Endodermal cell (in vitro differentiated cells): Measurements from ENCODE around the gene EPHX1. TPM values are rescaled to one million over a fixed set of nuclear protein-coding genes. Genes with fewer than 3 reads are reported as not detected.

Source experiments
- DNase-seq: peaks from one replicate; pipeline ENCODE4 v3.0.0-alpha.2; 2017
- H3K27ac ChIP-seq: 2 replicates; pipeline ENCODE4 v1.5.1; 2013; ENCODE audit warnings: mild to moderate bottlenecking, low read depth, low read length, moderate library complexity
- H3K27me3 ChIP-seq: 2 replicates; pipeline ENCODE4 v1.6.1; 2013; ENCODE audit warnings: mild to moderate bottlenecking, low read length, moderate library complexity; ENCODE audit not compliant: insufficient read depth, control insufficient read depth, poor library complexity, severe bottlenecking
- H3K36me3 ChIP-seq: 2 replicates; pipeline ENCODE4 v1.7.0; 2013; ENCODE audit warnings: mild to moderate bottlenecking, low read length, moderate library complexity; ENCODE audit not compliant: control insufficient read depth, insufficient read depth
- H3K4me1 ChIP-seq: one replicate; pipeline ENCODE4 v1.7.0; 2013; ENCODE audit warnings: low read length; ENCODE audit not compliant: control insufficient read depth, insufficient read depth
- H3K4me3 ChIP-seq: 2 replicates; pipeline ENCODE4 v1.5.1; 2013; ENCODE audit warnings: mild to moderate bottlenecking, low read length, moderate library complexity
- H3K9ac ChIP-seq: 2 replicates; pipeline ENCODE4 v1.6.1; 2013; ENCODE audit warnings: mild to moderate bottlenecking, low read length, moderate library complexity; ENCODE audit not compliant: poor library complexity, severe bottlenecking; ENCODE audit errors: extremely low read depth
- H3K9me3 ChIP-seq: 2 replicates; pipeline ENCODE4 v1.6.1; 2013; ENCODE audit warnings: mild to moderate bottlenecking, low read length, moderate library complexity; ENCODE audit not compliant: control insufficient read depth
- H3K27ac Mint-ChIP-seq: 2 replicates; pipeline ENCODE4 v1.8.0; 2020; ENCODE audit warnings: mixed read lengths
- H3K27me3 Mint-ChIP-seq: 2 replicates; pipeline ENCODE4 v1.8.0; 2021; ENCODE audit warnings: mild to moderate bottlenecking, mixed read lengths; ENCODE audit not compliant: insufficient read depth
- H3K36me3 Mint-ChIP-seq: 2 replicates; pipeline ENCODE4 v1.8.0; 2020; ENCODE audit warnings: low read depth, mixed read lengths
- H3K4me1 Mint-ChIP-seq: 2 replicates; pipeline ENCODE4 v1.8.0; 2020; ENCODE audit warnings: mixed read lengths
- H3K4me3 Mint-ChIP-seq: 2 replicates; pipeline ENCODE4 v1.8.0; 2020; ENCODE audit warnings: mild to moderate bottlenecking, moderate library complexity, mixed read lengths
- H3K9me3 Mint-ChIP-seq: 2 replicates; pipeline ENCODE4 v1.8.0; 2020; ENCODE audit warnings: mild to moderate bottlenecking, mixed read lengths
- WGBS, 2 experiments: methylation state at CpG; one replicate each; pipeline versions ENCODE4 v1.1.5 to v1.1.7; 2013; ENCODE audit warnings: missing lambda C conversion rate in 2 of 2, mixed read lengths in 1 of 2; ENCODE audit not compliant: insufficient coverage in 1 of 2, insufficient read length in 1 of 2; 5-methylcytosine and 5-hydroxymethylcytosine counted together
- total RNA-seq, 2 donors: library from RNA; stranded (reverse); fragmentation: NEBNext Ultra II Directional in 1 of 2; extraction: Animal tissue kit (Norgen Biotek cat#: 25700) in 1 of 2; gene quantifications; 2 replicates in 1 of 2; 3 replicates in 1 of 2; pipeline ENCODE4 v1.2.1, GENCODE V29; 2021
- TF ChIP-seq, protein P1 (sequence below): fragments of 200-600 bp; sonication (generic); conservative IDR thresholded peaks from 2 replicates; pipeline ENCODE4 v1.5.0; 2021; ENCODE audit warnings: antibody characterized with exemption, mild to moderate bottlenecking

EPHX1 gene
- total RNA-seq, 2 donors from 2014 or later, result 49.2 to 84.1 TPM

GRCh38 chr1:225860876-225861441, 51.0 kb downstream of the EPHX1 start:
- Histone ChIP-seq H3K27me3 (no peaks in the 10 kb centered on the region), H3K27ac (no peak overlapping the region), H3K36me3 (peaks cover 97% of the 10 kb centered on the region), H3K9ac (no peak overlapping the region), H3K4me1 (no peaks in the 10 kb centered on the region), H3K4me3 (no peak overlapping the region), H3K9me3 (no peaks in the 10 kb centered on the region)
- peaks cover 85% of the 10 kb centered on the region for H3K36me3 Mint-ChIP-seq
- H3K4me3 Mint-ChIP-seq, result no peak overlapping the region
- H3K27ac Mint-ChIP-seq, result peak overlapping the region; percentile 59
- no peaks in the 10 kb centered on the region for H3K4me1 Mint-ChIP-seq
- no peaks in the 10 kb centered on the region for H3K9me3 Mint-ChIP-seq
- no peaks in the 10 kb centered on the region for H3K27me3 Mint-ChIP-seq
- WGBS, 2 experiments, result 91 to 94% methylated on average over 6 to 7 of the region's 7 CpGs
- TF ChIP-seq, protein P1, sequence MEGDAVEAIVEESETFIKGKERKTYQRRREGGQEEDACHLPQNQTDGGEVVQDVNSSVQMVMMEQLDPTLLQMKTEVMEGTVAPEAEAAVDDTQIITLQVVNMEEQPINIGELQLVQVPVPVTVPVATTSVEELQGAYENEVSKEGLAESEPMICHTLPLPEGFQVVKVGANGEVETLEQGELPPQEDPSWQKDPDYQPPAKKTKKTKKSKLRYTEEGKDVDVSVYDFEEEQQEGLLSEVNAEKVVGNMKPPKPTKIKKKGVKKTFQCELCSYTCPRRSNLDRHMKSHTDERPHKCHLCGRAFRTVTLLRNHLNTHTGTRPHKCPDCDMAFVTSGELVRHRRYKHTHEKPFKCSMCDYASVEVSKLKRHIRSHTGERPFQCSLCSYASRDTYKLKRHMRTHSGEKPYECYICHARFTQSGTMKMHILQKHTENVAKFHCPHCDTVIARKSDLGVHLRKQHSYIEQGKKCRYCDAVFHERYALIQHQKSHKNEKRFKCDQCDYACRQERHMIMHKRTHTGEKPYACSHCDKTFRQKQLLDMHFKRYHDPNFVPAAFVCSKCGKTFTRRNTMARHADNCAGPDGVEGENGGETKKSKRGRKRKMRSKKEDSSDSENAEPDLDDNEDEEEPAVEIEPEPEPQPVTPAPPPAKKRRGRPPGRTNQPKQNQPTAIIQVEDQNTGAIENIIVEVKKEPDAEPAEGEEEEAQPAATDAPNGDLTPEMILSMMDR, result no peak
- DNase-seq, result no peak

DNA sequence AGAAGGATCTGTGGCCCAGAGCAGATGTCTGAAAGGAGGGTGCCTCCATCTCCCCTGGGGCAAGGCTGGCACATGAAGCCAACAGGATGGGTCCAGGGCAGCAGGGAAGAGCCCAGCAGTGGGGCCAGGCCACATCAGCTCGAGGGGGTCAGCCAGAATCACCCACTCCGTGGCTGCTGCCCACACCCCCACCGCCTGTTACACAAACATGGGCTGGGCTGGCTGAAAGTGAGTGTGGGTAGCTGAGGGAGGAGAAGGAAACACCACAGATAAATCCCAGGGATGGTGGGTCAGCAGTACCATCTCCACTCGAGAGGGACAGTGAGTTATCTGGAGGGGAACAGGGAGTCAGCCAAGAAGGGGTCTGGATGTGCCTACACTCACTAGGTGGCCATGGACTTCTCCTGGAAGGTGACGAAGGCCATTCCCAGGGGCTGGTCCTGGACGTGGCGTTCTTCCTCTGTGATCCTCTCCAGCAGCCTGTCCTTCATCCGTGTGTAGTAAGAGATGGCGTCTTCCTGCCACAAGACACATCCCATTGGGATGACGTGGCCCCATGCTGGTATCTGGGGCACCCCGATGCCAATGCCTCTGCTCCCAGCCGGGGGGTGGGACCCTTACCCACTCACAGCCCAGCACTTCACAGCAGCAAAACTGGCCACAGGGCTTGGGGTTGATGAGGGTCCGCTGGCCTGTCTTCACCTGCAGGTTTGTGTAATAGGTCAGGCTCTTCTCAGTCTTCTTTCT, 52.1 kb downstream of the EPHX1 start:
- H3K27me3 Mint-ChIP-seq, result no peaks in the 10 kb centered on the region
- TF ChIP-seq, protein P1, result no peak
- WGBS, 2 experiments, result 92 to 96% methylated on average over 7 to 13 of the region's 13 CpGs
- Histone ChIP-seq H3K4me3 (no peak overlapping the region), H3K27me3 (no peaks in the 10 kb centered on the region), H3K36me3 (peaks cover 97% of the 10 kb centered on the region), H3K9ac (no peak overlapping the region), H3K9me3 (no peaks in the 10 kb centered on the region), H3K4me1 (no peaks in the 10 kb centered on the region), H3K27ac (no peak overlapping the region)
- H3K36me3 Mint-ChIP-seq, result peaks cover 85% of the 10 kb centered on the region
- H3K9me3 Mint-ChIP-seq, result no peaks in the 10 kb centered on the region
- H3K4me1 Mint-ChIP-seq, result no peaks in the 10 kb centered on the region
- no peak overlapping the region for H3K4me3 Mint-ChIP-seq
- peak overlapping the region; percentile 59 for H3K27ac Mint-ChIP-seq
- DNase-seq, result no peak

DNA sequence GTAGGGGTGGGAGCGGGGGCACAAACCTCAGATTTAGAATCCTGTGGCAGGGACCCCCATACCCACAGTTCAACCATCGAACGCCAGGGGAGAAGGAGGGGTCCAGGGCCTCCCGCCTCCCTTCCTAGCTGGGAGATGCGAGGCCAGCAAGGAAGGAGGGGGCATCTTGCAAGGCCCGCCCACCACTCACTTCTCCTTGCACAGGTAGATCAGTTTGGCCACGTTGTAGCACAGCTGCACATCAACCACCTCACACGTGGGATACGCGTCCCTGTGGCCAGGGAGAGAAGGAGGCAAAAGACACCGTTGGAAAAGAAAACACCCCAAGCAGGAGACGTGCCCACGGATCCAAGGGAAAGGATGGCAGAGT, 52.6 kb downstream of the EPHX1 start:
- no peaks in the 10 kb centered on the region for H3K4me1 ChIP-seq
- Mint-ChIP-seq H3K4me1 (no peaks in the 10 kb centered on the region), H3K4me3 (no peak overlapping the region), H3K9me3 (no peaks in the 10 kb centered on the region), H3K27ac (no peak overlapping the region), H3K27me3 (no peaks in the 10 kb centered on the region), H3K36me3 (peaks cover 86% of the 10 kb centered on the region)
- no peak for DNase-seq
- no peak overlapping the region for H3K27ac ChIP-seq
- H3K27me3 ChIP-seq, result no peaks in the 10 kb centered on the region
- TF ChIP-seq, protein P1, result no peak
- H3K9me3 ChIP-seq, result no peaks in the 10 kb centered on the region
- peaks cover 98% of the 10 kb centered on the region for H3K36me3 ChIP-seq
- no peak overlapping the region for H3K9ac ChIP-seq
- H3K4me3 ChIP-seq, result no peak overlapping the region
- WGBS, 2 experiments, result 91 to 97% methylated on average over 5 to 13 of the region's 13 CpGs
